Kidney epithelial cell (primary cell): ENCODE data around the gene ZNF778. TPM values are rescaled to one million over a fixed set of nuclear protein-coding genes. Genes with fewer than 3 reads are reported as not detected.

Experiments used
- DNase-seq: peaks from one replicate; pipeline ENCODE4 v3.0.0-alpha.2; 2010; ENCODE audit warnings: low read depth
- H3K27me3 ChIP-seq: 2 replicates; pipeline ENCODE4 v1.6.0; 2011; ENCODE audit warnings: low read length; ENCODE audit not compliant: control insufficient read depth, insufficient read depth
- H3K36me3 ChIP-seq: 2 replicates; pipeline ENCODE4 v1.5.1; 2011; ENCODE audit warnings: low read length; ENCODE audit not compliant: control insufficient read depth, insufficient read depth
- H3K4me3 ChIP-seq: 2 replicates; pipeline ENCODE4 v1.5.1; 2011; ENCODE audit warnings: low read depth, mild to moderate bottlenecking, control low read depth, low read length
- CTCF ChIP-seq: IDR thresholded peaks from 2 replicates; pipeline ENCODE4 v1.5.1; 2011; ENCODE audit warnings: mild to moderate bottlenecking, moderate library complexity, low read length, control low read depth, inconsistent platforms; ENCODE audit not compliant: insufficient read depth, poor library complexity, severe bottlenecking
- total RNA-seq: library from RNA; depleted of rRNA; stranded (reverse); fragments of >200 nt; gene quantifications from 2 replicates; pipeline ENCODE4 v1.2.3, GENCODE V29; 2015

The ZNF778 gene
- total RNA-seq, 1 donor from 2014 or later, result 17.7 TPM

GRCh38 chr16:89280546-89281188, 63.2 kb downstream of the ZNF778 start:
- TF ChIP-seq CTCF, result no peak
- Histone ChIP-seq H3K4me3 (no peak overlapping the region), H3K36me3 (peaks cover 2% of the 10 kb centered on the region), H3K27me3 (no peaks in the 10 kb centered on the region)
- DNase-seq, result no peak

- no peak for DNase-seq
- H3K27me3 ChIP-seq, result no peaks in the 10 kb centered on the region
- no peak for TF ChIP-seq CTCF
- H3K4me3 ChIP-seq, result no peak overlapping the region
- peaks cover 2% of the 10 kb centered on the region for H3K36me3 ChIP-seq
Observed at GRCh38 chr16:89281189-89281577, 63.7 kb downstream of the ZNF778 start.

GRCh38 chr16:89281829-89282228, 64.3 kb downstream of the ZNF778 start:
- TF ChIP-seq CTCF, result no peak
- Histone ChIP-seq H3K4me3 (no peak overlapping the region), H3K36me3 (peaks cover 2% of the 10 kb centered on the region), H3K27me3 (no peaks in the 10 kb centered on the region)
- DNase-seq, result no peak

GRCh38 chr16:89282523-89282922, 65.0 kb downstream of the ZNF778 start:
- no peak for TF ChIP-seq CTCF

GRCh38 chr16:89283449-89283848, 65.9 kb downstream of the ZNF778 start:
- no peak for TF ChIP-seq CTCF
- Histone ChIP-seq H3K4me3 (no peak overlapping the region), H3K27me3 (no peaks in the 10 kb centered on the region), H3K36me3 (peaks cover 4% of the 10 kb centered on the region)
- DNase-seq, result no peak

More at GRCh38 chr16:89282523-89282922, 65.0 kb downstream of the ZNF778 start:
- H3K36me3 ChIP-seq, result peaks cover 2% of the 10 kb centered on the region
- DNase-seq, result no peak
- no peaks in the 10 kb centered on the region for H3K27me3 ChIP-seq
- no peak overlapping the region for H3K4me3 ChIP-seq

- no peak for TF ChIP-seq CTCF
- H3K36me3 ChIP-seq, result peaks cover 4% of the 10 kb centered on the region
- DNase-seq, result no peak
- no peaks in the 10 kb centered on the region for H3K27me3 ChIP-seq
- no peak overlapping the region for H3K4me3 ChIP-seq
Observed at GRCh38 chr16:89285381-89285780, 67.9 kb downstream of the ZNF778 start.
